Gastrocnemius medialis (tissue), 4 donors: ENCODE data around the gene SLC9A1. TPM values are rescaled to one million over a fixed set of nuclear protein-coding genes. Genes with fewer than 3 reads are reported as not detected.
A peak's percentile ranks its signal among the peaks of the same experiment; 100 is the strongest.

Experiments used
- ATAC-seq, 2 donors: fragments of 150-250 bp; one replicate each; pipeline ENCODE4 v1.9.1; 2016
- DNase-seq, 2 donors: peaks; one replicate each; pipeline ENCODE4 v3.0.0-alpha.2; 2019
- H3K27ac ChIP-seq, 4 donors: fragments of 200-600 bp; sonication (generic); 1 replicate in 1 of 4; 2 replicates in 3 of 4; pipeline ENCODE4 v1.5.1; 2016 to 2018; ENCODE audit warnings: mild to moderate bottlenecking in 2 of 4, moderate library complexity in 1 of 4
- H3K27me3 ChIP-seq, 3 donors: fragments of 200-600 bp; sonication (generic) in 2 of 3; 1 replicate in 1 of 3; 2 replicates in 2 of 3; pipeline versions ENCODE4 v1.5.1 to v1.6.0; 2016 to 2019; ENCODE audit warnings: mild to moderate bottlenecking in 1 of 3, moderate library complexity in 1 of 3
- H3K36me3 ChIP-seq, 2 donors: fragments of 200-600 bp; sonication (generic) in 1 of 2; one replicate each; pipeline ENCODE4 v1.5.1; 2017 to 2018
- H3K4me1 ChIP-seq, 2 donors: fragments of 200-600 bp; sonication (generic) in 1 of 2; one replicate each; pipeline ENCODE4 v1.5.1; 2016 to 2017; ENCODE audit warnings: mild to moderate bottlenecking in 2 of 2
- H3K4me3 ChIP-seq, 4 donors: fragments of 200-600 bp; sonication (generic) in 3 of 4; 1 replicate in 1 of 4; 2 replicates in 3 of 4; pipeline ENCODE4 v1.5.1; 2016 to 2019; ENCODE audit warnings: mild to moderate bottlenecking in 2 of 4
- H3K9me3 ChIP-seq, 3 donors: fragments of 200-600 bp; sonication (generic) in 2 of 3; 1 replicate in 1 of 3; 2 replicates in 2 of 3; pipeline ENCODE4 v1.5.1; 2016 to 2019
- POLR2A ChIP-seq, 2 donors: fragments of 450-650 bp; IDR thresholded peaks; one replicate each; pipeline ENCODE4 v1.6.1; 2017; ENCODE audit warnings: antibody characterized with exemption in 2 of 2, mild to moderate bottlenecking in 2 of 2, moderate library complexity in 2 of 2
- in situ Hi-C, 4 donors: fragments of 200-750 bp; cut with MboI; loops; one replicate each; pipeline versions ENCODE4 v1.15.0 to v1.8.0; 2017; ENCODE audit warnings: low sequenced_read_pairs in 4 of 4
- intact Hi-C: fragments of 100-400 bp; cut with DNase I; formaldehyde crosslinking; loops from one replicate; pipeline ENCODE4 v1.15.1; 2023; ENCODE audit warnings: low total_unique reads
- total RNA-seq, 4 donors: library from RNA; depleted of rRNA; stranded (reverse); fragments of >200 nt; gene quantifications; one replicate each; pipeline versions ENCODE4 v1.1.0 to v1.2.3, GENCODE V29; 2016
- TF ChIP-seq, protein P1 (sequence below), 5 experiments: fragments of 450-650 bp in 3 of 5; fragments of 200-600 bp in 2 of 5; sonication (generic) in 2 of 5; IDR thresholded peaks in 4 of 5; conservative IDR thresholded peaks in 1 of 5; 1 replicate in 4 of 5; 2 replicates in 1 of 5; pipeline ENCODE4 v1.5.1; 2016 to 2019; ENCODE audit warnings: antibody characterized with exemption in 5 of 5, mild to moderate bottlenecking in 3 of 5, moderate library complexity in 3 of 5

The SLC9A1 gene
- total RNA-seq, 4 donors from 2014 or later, result 2.5 to 4.3 (median 3.7) TPM

DNA sequence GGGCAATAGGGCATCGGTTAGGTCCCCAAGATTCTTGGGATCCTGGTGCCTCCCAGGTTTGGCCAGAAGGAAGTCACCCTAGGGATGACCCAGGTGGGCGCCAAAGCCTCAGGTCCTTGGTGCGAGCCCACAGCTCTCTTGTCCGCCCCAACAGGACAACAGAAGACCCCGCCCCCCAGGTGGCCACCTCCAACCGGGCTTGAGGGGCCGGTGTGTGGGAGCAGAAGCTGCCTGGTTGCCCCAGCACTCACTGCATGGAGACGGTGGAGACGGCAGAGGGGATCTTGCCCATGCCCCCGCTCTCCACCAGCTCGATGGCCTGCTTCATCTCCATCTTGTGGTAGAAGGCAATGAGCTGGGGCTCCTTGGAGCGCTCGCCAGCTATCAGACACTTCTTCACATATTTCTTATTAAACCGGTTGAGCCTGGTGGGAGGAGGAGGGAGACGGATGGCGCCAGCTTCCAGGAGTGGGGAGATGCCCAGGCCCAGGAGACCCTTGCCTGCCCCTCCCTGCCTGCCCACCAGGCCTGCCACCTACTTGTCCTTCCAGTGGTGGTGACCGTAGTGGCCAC, 52.7 kb downstream of the SLC9A1 start:
- H3K27ac ChIP-seq, result no peak overlapping the region
- no peak for DNase-seq
- in situ Hi-C loops (loop anchor here in 3 of 4 donors (5.0 to 10.0 kb wide), 2 partner anchors 95 to 173 kb away; no protein-coding TSS in a partner anchor), intact Hi-C loops (loop anchor here (1.0 to 5.0 kb wide), 3 partner anchors 96 to 285 kb away; no protein-coding TSS in a partner anchor)
- no peaks in the 10 kb centered on the region for H3K9me3 ChIP-seq
- TF ChIP-seq, protein P1, sequence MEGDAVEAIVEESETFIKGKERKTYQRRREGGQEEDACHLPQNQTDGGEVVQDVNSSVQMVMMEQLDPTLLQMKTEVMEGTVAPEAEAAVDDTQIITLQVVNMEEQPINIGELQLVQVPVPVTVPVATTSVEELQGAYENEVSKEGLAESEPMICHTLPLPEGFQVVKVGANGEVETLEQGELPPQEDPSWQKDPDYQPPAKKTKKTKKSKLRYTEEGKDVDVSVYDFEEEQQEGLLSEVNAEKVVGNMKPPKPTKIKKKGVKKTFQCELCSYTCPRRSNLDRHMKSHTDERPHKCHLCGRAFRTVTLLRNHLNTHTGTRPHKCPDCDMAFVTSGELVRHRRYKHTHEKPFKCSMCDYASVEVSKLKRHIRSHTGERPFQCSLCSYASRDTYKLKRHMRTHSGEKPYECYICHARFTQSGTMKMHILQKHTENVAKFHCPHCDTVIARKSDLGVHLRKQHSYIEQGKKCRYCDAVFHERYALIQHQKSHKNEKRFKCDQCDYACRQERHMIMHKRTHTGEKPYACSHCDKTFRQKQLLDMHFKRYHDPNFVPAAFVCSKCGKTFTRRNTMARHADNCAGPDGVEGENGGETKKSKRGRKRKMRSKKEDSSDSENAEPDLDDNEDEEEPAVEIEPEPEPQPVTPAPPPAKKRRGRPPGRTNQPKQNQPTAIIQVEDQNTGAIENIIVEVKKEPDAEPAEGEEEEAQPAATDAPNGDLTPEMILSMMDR (IDR thresholded peaks at IDR 0.05 in 4 of 5, conservative IDR thresholded peaks at IDR 0.05 in 1 of 5), result no peak
- no peak for TF ChIP-seq POLR2A (IDR thresholded peaks at IDR 0.05)
- ATAC-seq, result no peak
- no peak overlapping the region for H3K4me3 ChIP-seq
- no peaks in the 10 kb centered on the region for H3K27me3 ChIP-seq
- no peaks in the 10 kb centered on the region for H3K36me3 ChIP-seq
- peaks cover 0 to 6% of the 10 kb centered on the region in 2 donors for H3K4me1 ChIP-seq

DNA sequence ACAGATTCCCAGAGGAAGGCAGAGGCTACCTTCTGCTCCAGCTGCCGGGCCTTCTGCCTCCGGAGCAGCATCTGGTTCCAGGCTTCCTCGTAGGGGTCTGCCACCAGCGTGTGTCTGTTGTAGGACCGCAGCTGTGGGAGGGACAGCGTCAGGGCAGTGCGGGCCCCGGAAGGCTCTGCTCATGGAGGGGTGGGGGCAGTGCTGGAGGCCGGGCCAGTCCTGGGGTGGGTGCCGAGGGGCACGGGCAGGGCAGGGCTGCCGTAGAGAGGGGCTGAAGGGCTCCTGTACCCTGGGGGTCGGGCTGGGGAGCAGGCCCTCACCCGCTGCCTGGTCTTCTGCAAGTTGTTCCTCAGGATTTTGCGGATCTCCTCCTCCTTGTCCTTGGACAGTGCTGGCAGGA, 53.2 kb downstream of the SLC9A1 start:
- TF ChIP-seq, protein P1 (IDR thresholded peaks at IDR 0.05 in 4 of 5, conservative IDR thresholded peaks at IDR 0.05 in 1 of 5), result no peak
- TF ChIP-seq POLR2A (IDR thresholded peaks at IDR 0.05), result no peak
- Histone ChIP-seq H3K27me3 (no peaks in the 10 kb centered on the region), H3K4me3 (no peak overlapping the region), H3K27ac (no peak overlapping the region), H3K9me3 (no peaks in the 10 kb centered on the region), H3K36me3 (no peaks in the 10 kb centered on the region), H3K4me1 (peaks cover 0 to 6% of the 10 kb centered on the region in 2 donors)
- intact Hi-C loops, result loop anchor here (1.0 to 5.0 kb wide), 3 partner anchors 97 to 286 kb away; no protein-coding TSS in a partner anchor
- ATAC-seq (no peak), DNase-seq (no peak)
- in situ Hi-C loops, result loop anchor here in 3 of 4 donors (5.0 to 10.0 kb wide), 2 partner anchors 96 to 173 kb away; no protein-coding TSS in a partner anchor

DNA sequence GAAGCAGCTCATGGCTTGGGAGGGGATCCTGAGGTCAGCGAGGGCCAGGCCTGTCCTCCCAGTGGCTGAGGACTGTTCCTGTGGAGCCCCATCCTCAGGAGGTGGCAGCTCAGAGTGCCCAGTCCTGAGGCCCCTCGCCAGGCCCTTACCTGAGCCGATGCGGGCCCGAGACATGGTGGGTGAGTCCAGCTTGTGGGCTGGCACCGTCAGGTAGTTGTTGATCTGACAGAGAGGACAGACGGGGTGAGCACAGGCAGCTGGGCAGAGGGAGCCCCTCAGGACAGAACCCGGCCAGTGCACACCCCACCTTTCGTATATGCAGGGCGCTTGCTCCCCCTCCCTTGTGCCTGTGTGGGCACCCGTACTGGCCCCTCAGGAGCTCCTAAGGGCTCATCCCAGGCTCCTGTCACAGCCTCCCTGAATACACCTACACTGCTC, 53.9 kb downstream of the SLC9A1 start:
- H3K4me3 ChIP-seq, result no peak overlapping the region
- DNase-seq (no peak), ATAC-seq (no peak)
- H3K9me3 ChIP-seq, result no peaks in the 10 kb centered on the region
- in situ Hi-C loops, result loop anchor here in 3 of 4 donors (5.0 to 10.0 kb wide), 2 partner anchors 96 to 174 kb away; no protein-coding TSS in a partner anchor
- no peaks in the 10 kb centered on the region for H3K27me3 ChIP-seq
- TF ChIP-seq, protein P1 (IDR thresholded peaks at IDR 0.05 in 4 of 5, conservative IDR thresholded peaks at IDR 0.05 in 1 of 5), result no peak
- TF ChIP-seq POLR2A (IDR thresholded peaks at IDR 0.05), result no peak
- intact Hi-C loops, result loop anchor here (5.0 kb wide), 1 partner anchor 286 kb away; no protein-coding TSS in a partner anchor
- peaks cover 0 to 6% of the 10 kb centered on the region in 2 donors for H3K4me1 ChIP-seq
- no peaks in the 10 kb centered on the region for H3K36me3 ChIP-seq
- peak overlapping the region; percentile 69 to 80 (median 72) for H3K27ac ChIP-seq

DNA sequence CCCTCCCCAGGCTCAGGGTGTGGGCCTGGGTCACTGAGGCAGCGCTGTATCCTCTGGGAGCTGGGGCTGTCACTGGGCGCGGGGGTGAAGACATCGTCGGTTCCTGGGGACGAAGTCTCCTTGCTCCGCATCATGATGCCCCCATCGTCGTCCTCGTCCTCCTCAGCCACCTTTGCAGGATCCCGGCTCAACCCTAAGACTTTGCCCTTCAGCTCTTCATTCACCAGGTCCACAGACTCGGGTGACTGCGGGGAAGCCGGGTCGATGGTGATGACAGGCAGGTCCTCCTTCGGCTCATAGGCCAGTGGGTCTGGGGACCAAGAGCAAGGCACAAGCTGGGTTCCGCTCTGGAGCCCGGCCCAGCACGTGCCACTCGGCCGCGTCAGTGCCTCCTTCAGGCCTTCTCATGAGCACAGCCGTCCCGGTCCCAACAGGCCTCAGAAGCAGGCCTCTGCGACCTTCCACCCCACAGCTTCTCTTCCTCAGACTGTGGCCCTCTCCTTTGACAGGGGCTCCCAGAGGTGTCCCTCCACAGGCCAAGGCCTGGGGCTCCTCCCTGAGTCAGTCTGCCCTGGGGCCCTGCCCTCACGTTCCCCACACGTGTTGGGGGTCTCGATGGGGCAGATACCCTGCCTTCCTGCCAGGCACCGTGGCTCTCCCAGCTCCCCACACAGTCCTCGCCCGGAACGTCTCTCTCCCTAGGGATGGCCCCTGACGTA, 54.4 kb downstream of the SLC9A1 start:
- H3K36me3 ChIP-seq, result no peaks in the 10 kb centered on the region
- no peak for DNase-seq
- in situ Hi-C loops, result loop anchor here in 3 of 4 donors (5.0 to 10.0 kb wide), 2 partner anchors 97 to 174 kb away; no protein-coding TSS in a partner anchor
- intact Hi-C loops, result loop anchor here (5.0 kb wide), 1 partner anchor 287 kb away; no protein-coding TSS in a partner anchor
- no peaks in the 10 kb centered on the region for H3K27me3 ChIP-seq
- no peak for ATAC-seq
- no peak overlapping the region for H3K4me3 ChIP-seq
- TF ChIP-seq, protein P1 (IDR thresholded peaks at IDR 0.05 in 4 of 5, conservative IDR thresholded peaks at IDR 0.05 in 1 of 5), result no peak
- TF ChIP-seq POLR2A (IDR thresholded peaks at IDR 0.05), result no peak
- peaks cover 0 to 6% of the 10 kb centered on the region in 2 donors for H3K4me1 ChIP-seq
- H3K27ac ChIP-seq, result peak overlapping the region; percentile 69 to 80 (median 72)
- H3K9me3 ChIP-seq, result no peaks in the 10 kb centered on the region
